Breast epithelium (tissue), 3 donors: ENCODE measurements around the gene ABCA13.

ENCODE experiments used
- POLR2A ChIP-seq: fragments of 450-650 bp; IDR thresholded peaks from one replicate; pipeline ENCODE4 v1.6.1; 2016; ENCODE audit warnings: antibody characterized with exemption, mild to moderate bottlenecking, moderate library complexity
- POLR2AphosphoS5 ChIP-seq, 3 donors: sonication (generic); formaldehyde crosslinking; IDR thresholded peaks; one replicate each; pipeline ENCODE4 v1.6.1; 2017; ENCODE audit warnings: antibody characterized with exemption in 3 of 3
- TF ChIP-seq, protein P1 (sequence below), 3 donors: fragments of 450-650 bp; IDR thresholded peaks; one replicate each; pipeline ENCODE4 v1.5.1; 2016 to 2017; ENCODE audit warnings: antibody characterized with exemption in 3 of 3, mild to moderate bottlenecking in 3 of 3, moderate library complexity in 3 of 3

DNA sequence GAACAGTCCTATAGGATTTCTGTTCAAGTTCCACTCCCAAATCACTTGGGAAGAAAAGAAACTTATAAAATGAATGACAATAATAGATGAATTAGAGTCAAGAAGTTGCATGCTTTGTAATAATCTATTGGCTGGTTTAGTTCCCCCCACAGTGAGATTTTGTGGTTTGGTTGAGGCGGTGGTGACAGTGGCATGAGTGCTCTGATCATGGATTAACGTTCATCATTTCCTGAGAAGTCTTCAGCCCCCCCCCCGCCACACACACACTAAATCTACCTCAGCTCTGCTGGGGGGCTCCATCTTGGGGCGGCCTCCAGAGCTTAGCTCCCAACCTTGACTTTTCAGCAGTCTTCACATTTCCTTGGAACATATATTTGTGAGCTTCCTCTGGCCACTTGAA, 121.7 kb downstream of the ABCA13 start:
- TF ChIP-seq, protein P1, sequence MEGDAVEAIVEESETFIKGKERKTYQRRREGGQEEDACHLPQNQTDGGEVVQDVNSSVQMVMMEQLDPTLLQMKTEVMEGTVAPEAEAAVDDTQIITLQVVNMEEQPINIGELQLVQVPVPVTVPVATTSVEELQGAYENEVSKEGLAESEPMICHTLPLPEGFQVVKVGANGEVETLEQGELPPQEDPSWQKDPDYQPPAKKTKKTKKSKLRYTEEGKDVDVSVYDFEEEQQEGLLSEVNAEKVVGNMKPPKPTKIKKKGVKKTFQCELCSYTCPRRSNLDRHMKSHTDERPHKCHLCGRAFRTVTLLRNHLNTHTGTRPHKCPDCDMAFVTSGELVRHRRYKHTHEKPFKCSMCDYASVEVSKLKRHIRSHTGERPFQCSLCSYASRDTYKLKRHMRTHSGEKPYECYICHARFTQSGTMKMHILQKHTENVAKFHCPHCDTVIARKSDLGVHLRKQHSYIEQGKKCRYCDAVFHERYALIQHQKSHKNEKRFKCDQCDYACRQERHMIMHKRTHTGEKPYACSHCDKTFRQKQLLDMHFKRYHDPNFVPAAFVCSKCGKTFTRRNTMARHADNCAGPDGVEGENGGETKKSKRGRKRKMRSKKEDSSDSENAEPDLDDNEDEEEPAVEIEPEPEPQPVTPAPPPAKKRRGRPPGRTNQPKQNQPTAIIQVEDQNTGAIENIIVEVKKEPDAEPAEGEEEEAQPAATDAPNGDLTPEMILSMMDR (IDR thresholded peaks at IDR 0.05) = no peak
- TF ChIP-seq POLR2A (no peak), POLR2AphosphoS5 (IDR thresholded peaks at IDR 0.05) (no peak)
